ENCODE data around the gene GGT6.

DNA sequence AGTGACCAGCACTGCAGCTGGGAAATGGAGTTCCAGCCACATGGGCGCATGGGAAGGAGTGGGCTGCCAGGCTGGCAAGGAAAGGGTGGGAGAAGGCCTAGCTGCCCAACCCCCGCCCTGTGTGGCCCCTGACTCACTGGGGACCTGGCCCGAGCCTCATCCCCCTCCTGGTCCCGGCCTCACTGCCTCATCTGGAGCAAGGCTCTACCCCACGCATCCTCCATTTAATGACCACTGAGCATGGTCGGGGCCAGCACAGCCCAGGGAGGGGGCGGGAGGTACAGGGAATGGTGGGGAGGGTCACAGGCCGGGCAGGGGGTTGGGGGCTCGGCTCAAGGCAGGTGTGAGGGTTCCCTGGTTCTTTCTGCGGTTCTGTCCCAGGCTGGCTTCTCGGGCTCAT, 45.6 kb downstream of the GGT6 start:
- TF ChIP-seq CTCF (IDR thresholded peaks at IDR 0.05) (no peak), POLR2A (IDR thresholded peaks at IDR 0.05) (no peak)

Data from tibial nerve (tissue), 3 donors.